Right lobe of liver (tissue), 4 donors: ENCODE data around the gene SAMD8.

Experiments
- CTCF ChIP-seq, 4 donors: fragments of 200-600 bp in 3 of 4; fragments of 450-650 bp in 1 of 4; IDR thresholded peaks; one replicate each; pipeline versions ENCODE4 v1.5.1 to v1.8.0; 2016 to 2022; ENCODE audit warnings: antibody characterized with exemption in 4 of 4, mild to moderate bottlenecking in 2 of 4
- POLR2A ChIP-seq: fragments of 450-650 bp; IDR thresholded peaks from one replicate; pipeline ENCODE4 v1.6.1; 2017; ENCODE audit warnings: antibody characterized with exemption, mild to moderate bottlenecking
- donor health status: DM: no; HTN: no; CAD: no.
- donor health status: DM: no; HTN: no; CAD: no.
- donor health status: DM: no; HTN: yes; CAD: no.

- TF ChIP-seq POLR2A = no peak
- TF ChIP-seq CTCF (IDR thresholded peaks at IDR 0.05) = no peak
These were observed 114.6 kb downstream of the SAMD8 start for GRCh38 chr10:75226095-75226494.
